ENCODE results near the gene REV3L. TPM values are rescaled to one million over a fixed set of nuclear protein-coding genes. Genes with fewer than 3 reads are reported as not detected.

Gene REV3L
- total RNA-seq, 1 experiment from 2014 or later: 12.8 TPM

GRCh38 chr6:111379302-111379701 is 103.7 kb downstream of the REV3L start:
- H3K4me2 ChIP-seq (ENCODE audit: low read length): no peak overlapping the region
- no TSS peak for BruUV-seq (replicated peaks)
- TF ChIP-seq REST (IDR thresholded peaks at IDR 0.05; ENCODE audit: low read depth): no peak
- no peak for TF ChIP-seq MAX (IDR thresholded peaks at IDR 0.05)
- no peak for TF ChIP-seq POLR2AphosphoS5 (IDR thresholded peaks at IDR 0.05; ENCODE audit: low read depth, low read length)
- no peak for TF ChIP-seq RAD21 (IDR thresholded peaks at IDR 0.05; ENCODE audit: low read depth)
- no peak for TF ChIP-seq ZBTB33 (IDR thresholded peaks at IDR 0.05; ENCODE audit: extremely low read depth, insufficient replicate concordance, low read length)
- TF ChIP-seq TCF7L2 (IDR thresholded peaks at IDR 0.05; ENCODE audit: borderline replicate concordance, extremely low read depth, insufficient read depth, insufficient read length): no peak
- no peak for TF ChIP-seq EGR1 (IDR thresholded peaks at IDR 0.05; ENCODE audit: low read depth)
- no peak for TF ChIP-seq ATF3 (IDR thresholded peaks at IDR 0.05)
- TF ChIP-seq SP1 (IDR thresholded peaks at IDR 0.05; ENCODE audit: low read depth): no peak
- TF ChIP-seq FOSL1 (IDR thresholded peaks at IDR 0.05; ENCODE audit: low read depth): no peak
- TF ChIP-seq CTCF (IDR thresholded peaks at IDR 0.05 in 2 of 3, conservative IDR thresholded peaks at IDR 0.05 in 1 of 3; ENCODE audit: borderline replicate concordance in 1 of 3, insufficient read depth in 1 of 3, low read depth in 2 of 3, low read length in 2 of 3): no peak
- no peak for TF ChIP-seq EZH2phosphoT487 (IDR thresholded peaks at IDR 0.05; ENCODE audit: borderline replicate concordance)
- TF ChIP-seq JUND (IDR thresholded peaks at IDR 0.05): no peak
- TF ChIP-seq POLR2A (IDR thresholded peaks at IDR 0.05; ENCODE audit: borderline replicate concordance, extremely low read depth, insufficient read depth, insufficient read length): no peak
- no peak for TF ChIP-seq SRF (IDR thresholded peaks at IDR 0.05; ENCODE audit: low read depth)
- TF ChIP-seq CBX3 (IDR thresholded peaks at IDR 0.05; ENCODE audit: low read depth): no peak
- no peak for TF ChIP-seq ZNF274 (IDR thresholded peaks at IDR 0.05; ENCODE audit: low read depth, low read length)
- no peak for TF ChIP-seq ELF1 (IDR thresholded peaks at IDR 0.05; ENCODE audit: borderline replicate concordance, low read depth)
- no peak for TF ChIP-seq SIN3A (IDR thresholded peaks at IDR 0.05; ENCODE audit: low read depth)
- H3K27ac ChIP-seq (ENCODE audit: low read depth, low read length): no peak overlapping the region
- no peaks in the 10 kb centered on the region for H3K27me3 ChIP-seq (ENCODE audit: insufficient read depth, low read length)
- H3K9me3 ChIP-seq (ENCODE audit: control insufficient read depth in 1 of 2, insufficient read depth in 1 of 2, low read depth in 1 of 2, low read length in 2 of 2): no peaks in the 10 kb centered on the region
- no peak overlapping the region for H3K9ac ChIP-seq (ENCODE audit: low read length)
- no peaks in the 10 kb centered on the region for H3K79me2 ChIP-seq (ENCODE audit: insufficient read depth, low read length)
- H4K20me1 ChIP-seq (ENCODE audit: insufficient read depth): no peaks in the 10 kb centered on the region
- intact Hi-C loops (cut with micrococcal nuclease): no loop called here
- RAD21 ChIA-PET (ENCODE audit: low non-redundant PET in 1 of 2, low total read pairs in 2 of 2, uncharacterized antibody in 2 of 2, unreplicated experiment in 2 of 2): no interaction called here
- DNase-seq (ENCODE audit: low read depth, low spot score) (no peak), ATAC-seq (no peak)
- H2AFZ ChIP-seq (ENCODE audit: low read depth, low read length, poor library complexity, severe bottlenecking): no peak overlapping the region
- H3K4me1 ChIP-seq (ENCODE audit: control insufficient read depth in 1 of 2, insufficient read depth in 2 of 2, low read length in 2 of 2): no peaks in the 10 kb centered on the region
- peaks cover 9 to 12% of the 10 kb centered on the region in 2 experiments; a peak in 2 of 4 replicates for H3K36me3 ChIP-seq (ENCODE audit: control insufficient read depth in 1 of 2, insufficient read depth in 2 of 2, low read length in 2 of 2)
- CTCF ChIA-PET: no interaction called here
- H3K9me2 ChIP-seq (ENCODE audit: insufficient read depth): no peaks in the 10 kb centered on the region
- POLR2A ChIA-PET: no interaction called here
- H3K4me3 ChIP-seq (replicated peaks in 1 of 2; ENCODE audit: low read depth in 1 of 2, low read length in 2 of 2): no peak overlapping the region
